Smooth muscle cell (in vitro differentiated cells): Measurements from ENCODE around the gene PRPF39. TPM values are rescaled to one million over a fixed set of nuclear protein-coding genes. Genes with fewer than 3 reads are reported as not detected.

Experiments
- DNase-seq: peaks from one replicate; lab custom pipeline; 2025; ENCODE audit not compliant: unreplicated experiment; lab: John Stamatoyannopoulos, UW
- H2AFZ ChIP-seq: fragments of 200-600 bp; sonication (generic); 2 replicates; pipeline ENCODE4 v1.6.0; 2016; ENCODE audit warnings: antibody characterized with exemption, low read depth, mild to moderate bottlenecking
- H3F3A ChIP-seq: fragments of 200-600 bp; sonication (generic); 2 replicates; pipeline ENCODE4 v1.6.0; 2017; ENCODE audit warnings: antibody characterized with exemption, low read depth
- H3K27ac ChIP-seq: fragments of 200-600 bp; sonication (generic); 2 replicates; pipeline ENCODE4 v1.5.1; 2016; ENCODE audit warnings: low read depth, mild to moderate bottlenecking
- H3K27me3 ChIP-seq: fragments of 200-600 bp; sonication (generic); 2 replicates; pipeline ENCODE4 v1.6.1; 2016; ENCODE audit warnings: low read depth, mild to moderate bottlenecking
- H3K36me3 ChIP-seq: fragments of 200-600 bp; sonication (generic); 2 replicates; pipeline ENCODE4 v1.5.1; 2016; ENCODE audit warnings: low read depth
- H3K4me1 ChIP-seq: fragments of 200-600 bp; sonication (generic); 2 replicates; pipeline ENCODE4 v1.5.1; 2016; ENCODE audit warnings: low read depth
- H3K4me2 ChIP-seq: fragments of 200-600 bp; sonication (generic); 2 replicates; pipeline ENCODE4 v1.6.0; 2016; ENCODE audit warnings: mild to moderate bottlenecking
- H3K4me3 ChIP-seq: fragments of 200-600 bp; sonication (generic); 2 replicates; pipeline ENCODE4 v1.5.1; 2016; ENCODE audit warnings: mild to moderate bottlenecking
- H3K79me2 ChIP-seq: fragments of 200-600 bp; sonication (generic); 2 replicates; pipeline ENCODE4 v1.6.0; 2016; ENCODE audit warnings: low read depth, mild to moderate bottlenecking
- H3K9ac ChIP-seq: fragments of 200-600 bp; sonication (generic); 2 replicates; pipeline ENCODE4 v1.6.0; 2016; ENCODE audit warnings: low read depth
- H3K9me3 ChIP-seq: fragments of 200-600 bp; sonication (generic); replicated peaks from 2 replicates; pipeline ENCODE4 v1.5.1; 2016; ENCODE audit warnings: low read depth
- H4K20me1 ChIP-seq: fragments of 200-600 bp; sonication (generic); 2 replicates; pipeline ENCODE4 v1.6.0; 2016; ENCODE audit warnings: low read depth
- WGBS: methylation state at CpG from one replicate; pipeline ENCODE4 v1.1.7; 2016; ENCODE audit warnings: low lambda C conversion rate; 5-methylcytosine and 5-hydroxymethylcytosine counted together
- polyA plus RNA-seq: library from polyadenylated mRNA; unstranded; fragments of >200 nt; fragmentation: Nextera tagmentation; extraction: Ambion mirVana; gene quantifications from 2 replicates; pipeline ENCODE4 v1.2.1, GENCODE V29; 2016
- total RNA-seq: library from RNA; depleted of rRNA; stranded (reverse); fragments of >200 nt; gene quantifications from 2 replicates; pipeline ENCODE4 v1.2.3, GENCODE V29; 2014
- TF ChIP-seq, protein P1 (sequence below): fragments of 200-600 bp; sonication (generic); IDR thresholded peaks from 2 replicates; pipeline ENCODE4 v1.5.1; 2017; ENCODE audit warnings: borderline replicate concordance, mild to moderate bottlenecking, antibody characterized with exemption; ENCODE audit not compliant: insufficient read depth, poor library complexity, severe bottlenecking

PRPF39 gene
- total and polyA plus RNA-seq, 2 experiments from 2014 or later, result 12.7 to 28.0 TPM

- H3K4me2 ChIP-seq, result no peak overlapping the region
- 38% methylated on average over 1 of the region's 1 CpG for WGBS
- H3K4me3 ChIP-seq, result no peak overlapping the region
- H2AFZ ChIP-seq, result no peak overlapping the region
- peaks cover 7% of the 10 kb centered on the region for H3K36me3 ChIP-seq
- H3K27ac ChIP-seq, result no peak overlapping the region
- DNase-seq, result no peak
- H3K27me3 ChIP-seq, result no peaks in the 10 kb centered on the region
- H3K9ac ChIP-seq, result no peak overlapping the region
- peaks cover 5% of the 10 kb centered on the region for H4K20me1 ChIP-seq
- H3F3A ChIP-seq, result no peaks in the 10 kb centered on the region
- no peaks in the 10 kb centered on the region for H3K9me3 ChIP-seq
- H3K4me1 ChIP-seq, result peaks cover 10% of the 10 kb centered on the region
- peaks cover 59% of the 10 kb centered on the region for H3K79me2 ChIP-seq
- TF ChIP-seq, protein P1, sequence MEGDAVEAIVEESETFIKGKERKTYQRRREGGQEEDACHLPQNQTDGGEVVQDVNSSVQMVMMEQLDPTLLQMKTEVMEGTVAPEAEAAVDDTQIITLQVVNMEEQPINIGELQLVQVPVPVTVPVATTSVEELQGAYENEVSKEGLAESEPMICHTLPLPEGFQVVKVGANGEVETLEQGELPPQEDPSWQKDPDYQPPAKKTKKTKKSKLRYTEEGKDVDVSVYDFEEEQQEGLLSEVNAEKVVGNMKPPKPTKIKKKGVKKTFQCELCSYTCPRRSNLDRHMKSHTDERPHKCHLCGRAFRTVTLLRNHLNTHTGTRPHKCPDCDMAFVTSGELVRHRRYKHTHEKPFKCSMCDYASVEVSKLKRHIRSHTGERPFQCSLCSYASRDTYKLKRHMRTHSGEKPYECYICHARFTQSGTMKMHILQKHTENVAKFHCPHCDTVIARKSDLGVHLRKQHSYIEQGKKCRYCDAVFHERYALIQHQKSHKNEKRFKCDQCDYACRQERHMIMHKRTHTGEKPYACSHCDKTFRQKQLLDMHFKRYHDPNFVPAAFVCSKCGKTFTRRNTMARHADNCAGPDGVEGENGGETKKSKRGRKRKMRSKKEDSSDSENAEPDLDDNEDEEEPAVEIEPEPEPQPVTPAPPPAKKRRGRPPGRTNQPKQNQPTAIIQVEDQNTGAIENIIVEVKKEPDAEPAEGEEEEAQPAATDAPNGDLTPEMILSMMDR, result no peak
These were observed 45.2 kb downstream of the PRPF39 start for GRCh38 chr14:45128963-45129629.

DNA sequence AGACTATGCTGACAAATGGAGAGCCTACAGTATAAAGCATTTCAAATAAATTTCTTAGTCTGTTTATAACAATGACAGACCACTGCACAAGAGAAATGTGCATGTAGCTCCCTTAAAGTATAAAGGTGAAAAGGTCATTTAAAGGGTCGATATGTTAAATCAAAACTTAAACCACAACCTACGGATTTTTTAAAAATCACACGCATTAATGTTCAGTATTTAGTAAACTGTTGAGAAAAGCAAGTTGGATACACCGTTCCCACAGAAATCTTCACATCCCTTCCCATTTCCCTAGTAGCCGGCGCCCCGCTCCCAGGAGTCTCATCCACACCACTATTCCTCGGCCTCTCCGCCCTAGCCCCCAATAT is 49.8 kb downstream of the PRPF39 start:
- WGBS, result 2% methylated on average over 9 of the region's 9 CpGs

DNA sequence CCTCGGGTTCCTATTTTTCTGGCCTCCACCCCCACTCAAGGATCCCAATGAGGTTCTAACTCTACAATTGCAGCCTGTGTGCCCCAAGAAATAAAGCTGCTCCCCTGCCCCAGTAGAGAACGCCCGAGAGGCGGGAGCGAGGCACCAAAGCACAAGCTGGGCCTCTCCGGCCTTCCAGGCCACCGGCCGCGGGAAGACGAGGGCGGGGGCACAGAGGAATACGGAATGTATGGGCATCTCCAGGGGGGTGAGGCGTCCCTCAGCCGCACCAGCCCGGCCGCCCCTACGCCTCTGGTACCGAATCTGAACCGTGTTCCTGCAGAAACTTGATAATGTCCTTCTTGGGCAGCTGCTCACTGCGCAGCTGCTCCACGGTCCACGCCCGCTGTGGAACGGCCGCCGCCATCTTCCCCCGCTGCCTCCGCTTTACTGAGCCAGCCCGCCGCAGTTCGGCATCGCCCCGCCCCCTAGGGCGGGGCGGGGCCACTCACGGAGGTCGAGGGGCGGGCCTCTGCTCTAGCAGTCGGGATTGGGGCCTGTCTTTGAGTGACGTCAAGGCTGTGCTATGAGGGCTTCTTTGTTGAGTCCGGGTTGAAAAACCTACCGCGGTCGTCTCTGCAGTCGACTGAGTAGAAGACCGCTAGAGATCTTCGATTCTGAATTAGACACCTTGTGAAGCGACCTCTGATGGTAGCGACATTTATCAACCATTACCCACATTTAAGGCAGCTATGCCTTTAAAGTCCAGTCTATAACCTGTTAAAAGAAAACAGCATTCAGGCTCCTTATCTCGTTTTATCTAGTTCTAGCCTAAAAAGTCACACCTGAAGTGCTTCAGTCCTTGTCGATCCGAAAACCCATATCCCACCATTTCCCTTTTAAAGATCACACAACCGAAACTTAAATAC is 50.4 kb downstream of the PRPF39 start, which contains the start of gene FKBP3:
Gene FKBP3, minus strand, starts transcription at position 431 of the 908 bp plus-strand sequence. Its CDS starts 25 bp downstream, at position 406.
- H3K27me3 ChIP-seq, result no peaks in the 10 kb centered on the region
- TF ChIP-seq, protein P1, result peak; percentile 2
- peaks cover 17% of the 10 kb centered on the region for H3K4me1 ChIP-seq
- H3K4me2 ChIP-seq, result peak within 1 kb of the TSS; percentile 96
- peak within 1 kb of the TSS; percentile 98 for H2AFZ ChIP-seq
- peaks cover 2% of the 10 kb centered on the region for H4K20me1 ChIP-seq
- peak within 1 kb of the TSS; percentile 86 for H3K9ac ChIP-seq
- H3K36me3 ChIP-seq, result peaks cover 1% of the 10 kb centered on the region
- peaks cover 71% of the 10 kb centered on the region for H3K79me2 ChIP-seq
- WGBS, result under 1% methylated on average over 35 of the region's 53 CpGs
- peak; percentile 81 for DNase-seq
- peak within 1 kb of the TSS; percentile 96 for H3K4me3 ChIP-seq
- peak within 1 kb of the TSS; percentile 63 for H3K27ac ChIP-seq
- no peaks in the 10 kb centered on the region for H3K9me3 ChIP-seq
- H3F3A ChIP-seq, result no peaks in the 10 kb centered on the region

More for the DNA sequence above, 49.8 kb downstream of the PRPF39 start:
- peak overlapping the region; percentile 96 for H3K4me3 ChIP-seq
- H3K4me2 ChIP-seq, result peak overlapping the region; percentile 96
- no peaks in the 10 kb centered on the region for H3K27me3 ChIP-seq
- H3F3A ChIP-seq, result no peaks in the 10 kb centered on the region
- peaks cover 7% of the 10 kb centered on the region for H3K36me3 ChIP-seq
- H3K79me2 ChIP-seq, result peaks cover 65% of the 10 kb centered on the region
- H4K20me1 ChIP-seq, result peaks cover 5% of the 10 kb centered on the region
- TF ChIP-seq, protein P1, result no peak
- peak overlapping the region; percentile 63 for H3K27ac ChIP-seq
- no peaks in the 10 kb centered on the region for H3K9me3 ChIP-seq
- H3K9ac ChIP-seq, result peak overlapping the region; percentile 86
- H2AFZ ChIP-seq, result peak overlapping the region; percentile 98
- no peak for DNase-seq
- peaks cover 17% of the 10 kb centered on the region for H3K4me1 ChIP-seq
